Spleen (tissue), 7 donors: ENCODE data around the gene PTPN14.

Experiments used
- CTCF ChIP-seq, 11 experiments: fragments of 200-600 bp in 7 of 11; fragments of 450-650 bp in 4 of 11; sonication (generic) in 4 of 11; IDR thresholded peaks in 8 of 11; conservative IDR thresholded peaks in 3 of 11; 1 replicate in 7 of 11; 2 replicates in 4 of 11; pipeline versions ENCODE4 v1.4.0 to v1.8.0; 2016 to 2021; ENCODE audit warnings: antibody characterized with exemption in 11 of 11, inconsistent platforms in 4 of 11, mild to moderate bottlenecking in 1 of 11
- POLR2A ChIP-seq, 3 donors: fragments of 450-650 bp; IDR thresholded peaks; one replicate each; pipeline ENCODE4 v1.5.1; 2017; ENCODE audit warnings: antibody characterized with exemption in 3 of 3, mild to moderate bottlenecking in 1 of 3
- donor health status: DM: no; HTN: no; CAD: no; lungs with moderate emphysema.
- donor health status: DM: no; HTN: no; CAD: no.
- donor health status: DM: no; HTN: no; CAD: no.

- TF ChIP-seq CTCF (IDR thresholded peaks at IDR 0.05 in 8 of 11, conservative IDR thresholded peaks at IDR 0.05 in 3 of 11): no peak
- TF ChIP-seq POLR2A (IDR thresholded peaks at IDR 0.05): no peak
These were observed 92.9 kb downstream of the PTPN14 start for GRCh38 chr1:214458541-214458940.
